ENCODE data around the gene TEAD3.

- TF ChIP-seq CTCF (IDR thresholded peaks at IDR 0.05; ENCODE audit: insufficient read depth, low read depth, low read length) = no peak
- TF ChIP-seq EZH2 (IDR thresholded peaks at IDR 0.05; ENCODE audit: insufficient read depth, low read length) = no peak
These were observed 67.4 kb downstream of the TEAD3 start for GRCh38 chr6:35429463-35429862.

Data from astrocyte (in vitro differentiated cells and primary cell).